DOHH2 (cell line): ENCODE measurements around the gene SPSB4.

Experiments
- H3F3A ChIP-seq: fragments of 200-600 bp; sonication (generic), shearing (Covaris generic); 2 replicates; pipeline ENCODE4 v1.6.0; 2016; ENCODE audit warnings: antibody characterized with exemption, mild to moderate bottlenecking; ENCODE audit not compliant: control insufficient read depth, insufficient read depth
- H3K27ac ChIP-seq: fragments of 200-600 bp; sonication (generic); 2 replicates; pipeline ENCODE4 v1.5.1; 2014; ENCODE audit warnings: low read depth, mild to moderate bottlenecking, low read length, moderate library complexity
- H3K27me3 ChIP-seq: fragments of 200-600 bp; sonication (generic); 2 replicates; pipeline ENCODE4 v1.6.1; 2014; ENCODE audit warnings: mild to moderate bottlenecking, low read length, mixed read lengths; ENCODE audit not compliant: control insufficient read depth
- H3K36me3 ChIP-seq: fragments of 200-600 bp; sonication (generic); 2 replicates; pipeline ENCODE4 v1.6.1; 2014; ENCODE audit warnings: mild to moderate bottlenecking, low read length, moderate library complexity, mixed read lengths; ENCODE audit not compliant: control insufficient read depth
- H3K4me1 ChIP-seq: fragments of 200-600 bp; sonication (generic); 2 replicates; pipeline ENCODE4 v1.6.1; 2014; ENCODE audit warnings: mild to moderate bottlenecking, low read length, mixed read lengths; ENCODE audit not compliant: control insufficient read depth
- H3K4me2 ChIP-seq: fragments of 200-600 bp; sonication (generic); 2 replicates; pipeline ENCODE4 v1.6.0; 2014; ENCODE audit warnings: mild to moderate bottlenecking, low read length, moderate library complexity
- H3K4me3 ChIP-seq: fragments of 200-600 bp; sonication (generic); 2 replicates; pipeline ENCODE4 v1.5.1; 2014; ENCODE audit warnings: mild to moderate bottlenecking, low read length, mixed read lengths
- H3K79me2 ChIP-seq: fragments of 200-600 bp; sonication (generic); 2 replicates; pipeline ENCODE4 v1.6.1; 2014; ENCODE audit warnings: mild to moderate bottlenecking, low read length, mixed read lengths; ENCODE audit not compliant: control insufficient read depth
- H3K9me2 ChIP-seq: fragments of 200-600 bp; sonication (generic); replicated peaks from 2 replicates; pipeline ENCODE4 v1.6.1; 2014; ENCODE audit warnings: mild to moderate bottlenecking, low read length, mixed read lengths; ENCODE audit not compliant: control insufficient read depth
- H3K9me3 ChIP-seq: fragments of 200-600 bp; sonication (generic); 2 replicates; pipeline ENCODE4 v1.6.1; 2014; ENCODE audit warnings: antibody characterized with exemption, low read length, mixed read lengths; ENCODE audit not compliant: control insufficient read depth, insufficient read depth
- H4K20me1 ChIP-seq: fragments of 200-600 bp; sonication (generic); 2 replicates; pipeline ENCODE4 v1.6.0; 2014; ENCODE audit warnings: low read depth, mild to moderate bottlenecking, antibody characterized with exemption, low read length, moderate library complexity; ENCODE audit not compliant: control insufficient read depth, insufficient read depth
- EZH2phosphoT487 ChIP-seq: fragments of 200-600 bp; sonication (generic); IDR thresholded peaks from 2 replicates; pipeline ENCODE4 v1.6.1; 2017; ENCODE audit warnings: borderline replicate concordance, mild to moderate bottlenecking, antibody characterized with exemption, low read length, moderate library complexity, mixed read lengths
- TF ChIP-seq, protein P1 (sequence below): fragments of 200-600 bp; sonication (generic); IDR thresholded peaks from one replicate; pipeline ENCODE4 v1.5.1; 2014; ENCODE audit warnings: antibody characterized with exemption, mild to moderate bottlenecking, low read depth, low read length; ENCODE audit not compliant: poor library complexity, severe bottlenecking

The SPSB4 gene

DNA sequence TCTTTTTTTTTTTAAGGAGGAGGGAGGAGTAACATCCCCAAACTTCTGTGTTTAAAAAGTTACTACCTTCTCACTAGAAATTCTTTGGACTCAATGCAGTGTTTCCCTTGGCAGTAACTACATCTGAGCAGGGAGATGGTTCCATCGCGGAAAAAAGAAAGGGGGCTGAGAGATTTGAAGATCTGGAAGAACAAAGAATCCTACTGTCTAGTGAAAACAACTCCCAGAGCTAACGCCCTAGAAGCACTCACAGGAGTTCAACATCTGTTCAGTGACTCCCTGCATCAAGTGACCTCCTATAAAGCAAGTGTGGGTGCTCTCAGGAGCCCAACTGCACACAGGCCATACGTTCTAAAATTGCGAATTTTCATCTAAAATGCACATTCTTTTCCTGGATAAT lies 113.7 kb downstream of the SPSB4 start:
- Histone ChIP-seq H3K79me2 (no peaks in the 10 kb centered on the region), H3K27me3 (no peaks in the 10 kb centered on the region), H3K27ac (no peak overlapping the region), H3K9me2 (no peaks in the 10 kb centered on the region), H4K20me1 (no peaks in the 10 kb centered on the region), H3K4me2 (no peak overlapping the region), H3K9me3 (peaks cover 6% of the 10 kb centered on the region), H3F3A (no peaks in the 10 kb centered on the region), H3K36me3 (no peaks in the 10 kb centered on the region), H3K4me1 (no peaks in the 10 kb centered on the region), H3K4me3 (no peak overlapping the region)
- TF ChIP-seq, protein P1, sequence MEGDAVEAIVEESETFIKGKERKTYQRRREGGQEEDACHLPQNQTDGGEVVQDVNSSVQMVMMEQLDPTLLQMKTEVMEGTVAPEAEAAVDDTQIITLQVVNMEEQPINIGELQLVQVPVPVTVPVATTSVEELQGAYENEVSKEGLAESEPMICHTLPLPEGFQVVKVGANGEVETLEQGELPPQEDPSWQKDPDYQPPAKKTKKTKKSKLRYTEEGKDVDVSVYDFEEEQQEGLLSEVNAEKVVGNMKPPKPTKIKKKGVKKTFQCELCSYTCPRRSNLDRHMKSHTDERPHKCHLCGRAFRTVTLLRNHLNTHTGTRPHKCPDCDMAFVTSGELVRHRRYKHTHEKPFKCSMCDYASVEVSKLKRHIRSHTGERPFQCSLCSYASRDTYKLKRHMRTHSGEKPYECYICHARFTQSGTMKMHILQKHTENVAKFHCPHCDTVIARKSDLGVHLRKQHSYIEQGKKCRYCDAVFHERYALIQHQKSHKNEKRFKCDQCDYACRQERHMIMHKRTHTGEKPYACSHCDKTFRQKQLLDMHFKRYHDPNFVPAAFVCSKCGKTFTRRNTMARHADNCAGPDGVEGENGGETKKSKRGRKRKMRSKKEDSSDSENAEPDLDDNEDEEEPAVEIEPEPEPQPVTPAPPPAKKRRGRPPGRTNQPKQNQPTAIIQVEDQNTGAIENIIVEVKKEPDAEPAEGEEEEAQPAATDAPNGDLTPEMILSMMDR, result no peak
- TF ChIP-seq EZH2phosphoT487, result no peak

DNA sequence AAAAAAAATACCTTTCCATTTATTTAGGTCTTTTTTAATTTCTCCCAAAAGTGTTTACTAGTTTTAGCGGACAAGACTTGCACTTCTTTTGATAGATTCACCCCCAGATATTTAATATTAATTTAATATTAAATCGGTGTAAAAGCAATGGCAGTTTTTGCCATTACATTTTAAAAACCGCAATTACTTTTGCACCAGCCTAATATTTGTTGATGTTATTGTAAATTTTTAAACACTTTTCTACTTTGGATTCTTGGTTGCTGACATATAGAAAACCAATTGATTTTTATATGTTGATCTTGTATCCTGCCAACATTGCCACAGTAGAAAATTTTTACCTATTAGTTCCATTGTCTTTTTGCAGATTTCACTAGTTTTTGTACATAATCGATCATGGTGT lies 116.5 kb downstream of the SPSB4 start:
- no peaks in the 10 kb centered on the region for H3K79me2 ChIP-seq
- no peaks in the 10 kb centered on the region for H3K27me3 ChIP-seq
- TF ChIP-seq, protein P1, result no peak
- no peak for TF ChIP-seq EZH2phosphoT487
- no peaks in the 10 kb centered on the region for H3F3A ChIP-seq
- no peaks in the 10 kb centered on the region; the same call in 1 of the 2 replicates for H3K9me3 ChIP-seq
- H3K4me2 ChIP-seq, result no peak overlapping the region
- no peaks in the 10 kb centered on the region for H3K36me3 ChIP-seq
- no peaks in the 10 kb centered on the region for H3K4me1 ChIP-seq
- no peak overlapping the region for H3K27ac ChIP-seq
- H3K9me2 ChIP-seq, result no peaks in the 10 kb centered on the region
- H3K4me3 ChIP-seq, result no peak overlapping the region
- no peaks in the 10 kb centered on the region for H4K20me1 ChIP-seq

DNA sequence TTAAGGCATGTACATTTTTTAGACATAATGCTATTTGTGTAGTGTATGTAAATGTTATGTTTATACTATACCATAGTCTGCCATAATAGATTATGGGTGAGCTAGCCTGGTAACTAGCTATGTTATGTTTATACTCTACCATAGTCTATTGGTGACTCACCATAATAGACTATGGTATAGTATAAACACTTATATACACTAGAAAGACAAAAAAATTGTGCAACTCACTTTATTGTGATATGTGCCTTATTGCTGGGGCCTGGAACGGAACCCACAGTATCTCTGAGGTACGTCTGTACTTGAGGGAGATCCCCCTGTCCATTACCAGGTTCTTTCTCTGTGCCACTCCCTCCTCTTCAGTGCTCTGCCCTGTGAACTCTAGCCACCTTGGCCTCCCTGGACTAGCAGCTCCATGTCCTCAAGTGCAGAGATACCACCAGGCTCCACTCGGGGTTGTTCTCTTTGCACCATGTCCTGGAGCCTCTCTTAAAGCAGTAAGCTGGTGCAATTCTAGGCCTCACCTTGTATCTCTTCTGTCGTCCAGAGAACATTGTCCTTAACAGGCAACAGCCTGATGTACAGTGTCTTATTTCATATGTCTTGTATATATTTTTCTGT lies 119.6 kb downstream of the SPSB4 start:
- Histone ChIP-seq H3K79me2 (no peaks in the 10 kb centered on the region), H3K4me2 (no peak overlapping the region), H3K27me3 (0 out of 2 replicates have a peak, but pooled peaks cover 2% of the 10 kb centered on the region), H3K36me3 (no peaks in the 10 kb centered on the region), H3F3A (no peaks in the 10 kb centered on the region), H3K4me3 (no peak overlapping the region), H4K20me1 (no peaks in the 10 kb centered on the region), H3K9me2 (no peaks in the 10 kb centered on the region), H3K9me3 (no peaks in the 10 kb centered on the region; the same call in 1 of the 2 replicates), H3K4me1 (no peaks in the 10 kb centered on the region), H3K27ac (no peak overlapping the region)
- no peak for TF ChIP-seq EZH2phosphoT487
- TF ChIP-seq, protein P1, result no peak
